ENCODE data around the gene EML6. TPM values are rescaled to one million over a fixed set of nuclear protein-coding genes. Genes with fewer than 3 reads are reported as not detected.
A peak's percentile ranks its signal among the peaks of the same experiment; 100 is the strongest.

EML6 gene
- polyA plus RNA-seq, 4 donors, result 0.54 to 6.3 (median 1.1) TPM

- FAIRE-seq (no peak), DNase-seq (no peak)
- peaks cover 0 to 9% of the 10 kb centered on the region in 2 donors for H3K9me3 ChIP-seq (ENCODE audit: control insufficient read depth in 2 of 2, insufficient read depth in 1 of 2, low read depth in 1 of 2, low read length in 1 of 2)
- H3K27me3 ChIP-seq (ENCODE audit: control insufficient read depth in 3 of 3, insufficient read depth in 3 of 3, low read length in 3 of 3), result no peaks in the 10 kb centered on the region
- H3K27ac ChIP-seq (ENCODE audit: low read depth in 1 of 3, low read length in 2 of 3), result no peak overlapping the region
- no peaks in the 10 kb centered on the region for H3K36me3 ChIP-seq (ENCODE audit: control insufficient read depth in 3 of 3, insufficient read depth in 2 of 3, low read depth in 1 of 3, low read length in 3 of 3)
- H3K4me1 ChIP-seq (ENCODE audit: control insufficient read depth in 3 of 3, insufficient read depth in 2 of 3, low read depth in 1 of 3, low read length in 2 of 3), result no peaks in the 10 kb centered on the region
- no peak overlapping the region for H3K4me3 ChIP-seq (ENCODE audit: low read depth in 1 of 3, low read length in 3 of 3)
Measured at GRCh38 chr2:54775710-54776109, 52.2 kb downstream of the EML6 start.

DNA sequence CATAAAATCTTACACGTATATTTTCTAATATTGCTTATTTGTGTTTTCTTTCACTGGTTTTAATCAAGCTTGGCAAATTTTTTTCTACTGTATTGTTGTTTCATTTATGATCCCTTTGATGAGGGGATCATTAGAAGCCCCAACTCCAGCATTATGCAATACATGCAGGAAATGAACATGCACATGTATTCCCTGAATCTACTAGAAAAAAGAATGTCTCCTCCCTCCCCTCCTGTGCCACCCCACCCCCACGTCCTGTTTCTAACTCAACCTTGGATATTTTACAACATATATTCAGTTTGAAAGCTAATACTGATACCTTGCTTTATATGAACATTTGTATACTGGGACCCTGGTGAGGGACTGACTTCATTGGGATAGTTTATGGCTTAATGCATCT lies 53.0 kb downstream of the EML6 start:
- no peaks in the 10 kb centered on the region for H3K4me1 ChIP-seq (ENCODE audit: control insufficient read depth in 3 of 3, insufficient read depth in 2 of 3, low read depth in 1 of 3, low read length in 2 of 3)
- DNase-seq (no peak), FAIRE-seq (no peak)
- H3K4me3 ChIP-seq (ENCODE audit: low read depth in 1 of 3, low read length in 3 of 3), result no peak overlapping the region
- peaks cover 0 to 9% of the 10 kb centered on the region in 2 donors for H3K9me3 ChIP-seq (ENCODE audit: control insufficient read depth in 2 of 2, insufficient read depth in 1 of 2, low read depth in 1 of 2, low read length in 1 of 2)
- no peaks in the 10 kb centered on the region for H3K36me3 ChIP-seq (ENCODE audit: control insufficient read depth in 3 of 3, insufficient read depth in 2 of 3, low read depth in 1 of 3, low read length in 3 of 3)
- no peaks in the 10 kb centered on the region for H3K27me3 ChIP-seq (ENCODE audit: control insufficient read depth in 3 of 3, insufficient read depth in 3 of 3, low read length in 3 of 3)
- WGBS, 3 donors, result 78 to 82% (median 81%) methylated on average over 2 of the region's 2 CpGs
- H3K27ac ChIP-seq (ENCODE audit: low read depth in 1 of 3, low read length in 2 of 3), result no peak overlapping the region

- no peaks in the 10 kb centered on the region for H3K4me1 ChIP-seq (ENCODE audit: control insufficient read depth in 3 of 3, insufficient read depth in 2 of 3, low read depth in 1 of 3, low read length in 2 of 3)
- FAIRE-seq (no peak), DNase-seq (no peak)
- H3K27me3 ChIP-seq (ENCODE audit: control insufficient read depth in 3 of 3, insufficient read depth in 3 of 3, low read length in 3 of 3), result no peaks in the 10 kb centered on the region
- no peak overlapping the region for H3K27ac ChIP-seq (ENCODE audit: low read depth in 1 of 3, low read length in 2 of 3)
- no peaks in the 10 kb centered on the region for H3K36me3 ChIP-seq (ENCODE audit: control insufficient read depth in 3 of 3, insufficient read depth in 2 of 3, low read depth in 1 of 3, low read length in 3 of 3)
- WGBS, 3 donors, result 87 to 94% (median 93%) methylated on average over 3 of the region's 3 CpGs
- H3K4me3 ChIP-seq (ENCODE audit: low read depth in 1 of 3, low read length in 3 of 3), result no peak overlapping the region
- peaks cover 0 to 3% of the 10 kb centered on the region in 2 donors for H3K9me3 ChIP-seq (ENCODE audit: control insufficient read depth in 2 of 2, insufficient read depth in 1 of 2, low read depth in 1 of 2, low read length in 1 of 2)
Measured at GRCh38 chr2:54783349-54783748, 59.9 kb downstream of the EML6 start.

DNA sequence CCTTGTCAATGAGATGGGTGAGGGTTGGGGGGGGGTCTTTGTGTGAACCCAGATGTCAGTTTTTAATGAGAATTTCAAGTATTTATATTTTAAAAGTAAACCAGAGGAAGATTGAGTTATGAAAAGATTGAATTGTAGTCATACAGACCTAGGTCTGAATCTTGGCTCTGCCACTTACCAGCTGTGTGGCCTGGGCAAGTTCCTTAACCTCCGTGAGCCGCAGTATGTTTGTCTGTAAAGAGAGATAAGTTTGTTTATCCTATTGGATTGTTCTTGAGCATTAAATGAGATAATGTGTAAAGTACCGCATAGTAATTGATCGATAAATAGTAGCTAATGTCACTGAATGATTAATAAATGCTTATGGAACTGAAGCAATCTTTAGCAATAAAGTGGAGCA lies 63.8 kb downstream of the EML6 start:
- no peak for FAIRE-seq
- H3K9me3 ChIP-seq (ENCODE audit: control insufficient read depth in 2 of 2, insufficient read depth in 1 of 2, low read depth in 1 of 2, low read length in 1 of 2), result peaks cover 0 to 3% of the 10 kb centered on the region in 2 donors
- H3K4me3 ChIP-seq (ENCODE audit: low read depth in 1 of 3, low read length in 3 of 3), result no peak overlapping the region
- no peaks in the 10 kb centered on the region for H3K27me3 ChIP-seq (ENCODE audit: control insufficient read depth in 3 of 3, insufficient read depth in 3 of 3, low read length in 3 of 3)
- H3K36me3 ChIP-seq (ENCODE audit: control insufficient read depth in 3 of 3, insufficient read depth in 2 of 3, low read depth in 1 of 3, low read length in 3 of 3), result no peaks in the 10 kb centered on the region
- DNase-seq, result peak in 1 of 2 donors; percentile 10
- WGBS, 3 donors, result 75 to 87% (median 78%) methylated on average over 4 of the region's 4 CpGs
- no peaks in the 10 kb centered on the region for H3K4me1 ChIP-seq (ENCODE audit: control insufficient read depth in 3 of 3, insufficient read depth in 2 of 3, low read depth in 1 of 3, low read length in 2 of 3)
- H3K27ac ChIP-seq (ENCODE audit: low read depth in 1 of 3, low read length in 2 of 3), result no peak overlapping the region

DNA sequence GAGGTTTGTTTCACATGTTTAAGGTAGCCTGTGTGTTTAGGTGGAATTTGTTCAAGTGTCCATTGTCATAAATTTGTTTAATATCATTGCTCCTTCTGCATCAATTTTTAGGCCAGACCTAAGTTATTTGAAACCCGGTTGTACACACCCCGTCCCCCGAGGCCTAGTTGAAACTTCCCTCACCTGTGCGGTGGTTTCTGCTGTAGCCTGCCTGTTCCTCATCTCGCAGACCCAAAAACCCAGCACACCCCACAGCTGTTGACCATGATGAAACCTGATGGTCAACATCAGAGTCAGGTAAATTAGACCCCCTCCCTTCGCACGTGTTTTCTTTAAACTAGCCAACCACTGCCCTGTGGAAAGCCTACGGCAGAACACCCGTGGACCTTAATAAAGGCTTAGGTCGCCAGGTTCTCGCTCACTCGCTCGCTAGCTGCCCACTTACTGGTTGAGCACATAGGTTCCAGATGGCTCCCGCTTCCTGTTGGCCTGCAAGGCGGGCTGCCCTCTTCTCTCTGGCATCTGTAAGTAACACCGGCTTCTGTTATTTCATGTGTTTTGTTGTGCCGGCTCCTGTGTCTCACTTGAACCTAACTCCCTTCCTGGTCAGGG lies 64.4 kb downstream of the EML6 start:
- FAIRE-seq, result no peak
- no peak overlapping the region for H3K4me3 ChIP-seq (ENCODE audit: low read depth in 1 of 3, low read length in 3 of 3)
- no peaks in the 10 kb centered on the region for H3K27me3 ChIP-seq (ENCODE audit: control insufficient read depth in 3 of 3, insufficient read depth in 3 of 3, low read length in 3 of 3)
- WGBS, 3 donors, result 91 to 98% (median 92%) methylated on average over 17 of the region's 17 CpGs
- H3K9me3 ChIP-seq (ENCODE audit: control insufficient read depth in 2 of 2, insufficient read depth in 1 of 2, low read depth in 1 of 2, low read length in 1 of 2), result peaks cover 0 to 3% of the 10 kb centered on the region in 2 donors
- peak overlapping the region in 1 of 3 donors; percentile 47 for H3K27ac ChIP-seq (ENCODE audit: low read depth in 1 of 3, low read length in 2 of 3)
- H3K36me3 ChIP-seq (ENCODE audit: control insufficient read depth in 3 of 3, insufficient read depth in 2 of 3, low read depth in 1 of 3, low read length in 3 of 3), result no peaks in the 10 kb centered on the region
- no peaks in the 10 kb centered on the region for H3K4me1 ChIP-seq (ENCODE audit: control insufficient read depth in 3 of 3, insufficient read depth in 2 of 3, low read depth in 1 of 3, low read length in 2 of 3)
- DNase-seq, result no peak

DNA sequence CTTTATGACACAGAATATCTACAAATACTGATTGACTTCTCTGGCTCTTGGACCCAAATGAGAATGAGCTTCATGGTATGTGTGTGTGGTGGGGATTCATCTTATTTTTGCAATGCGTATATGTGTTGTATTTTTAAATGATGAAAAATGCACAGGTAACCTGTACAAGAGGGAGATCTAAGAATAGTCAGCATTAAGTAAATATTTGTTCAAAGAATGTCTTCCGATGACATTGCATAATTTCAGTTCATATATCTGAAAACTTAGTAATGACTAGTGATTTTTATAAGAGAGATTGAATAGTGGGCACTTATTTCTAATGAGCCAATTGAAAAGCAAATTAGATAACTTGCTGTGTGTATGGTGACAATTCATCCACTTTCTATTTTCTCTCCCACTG lies 66.4 kb downstream of the EML6 start:
- H3K4me3 ChIP-seq (ENCODE audit: low read depth in 1 of 3, low read length in 3 of 3), result no peak overlapping the region
- no peaks in the 10 kb centered on the region for H3K4me1 ChIP-seq (ENCODE audit: control insufficient read depth in 3 of 3, insufficient read depth in 2 of 3, low read depth in 1 of 3, low read length in 2 of 3)
- WGBS, 3 donors, result 85 to 88% (median 87%) methylated on average over 2 of the region's 2 CpGs
- no peak for FAIRE-seq
- H3K9me3 ChIP-seq (ENCODE audit: control insufficient read depth in 2 of 2, insufficient read depth in 1 of 2, low read depth in 1 of 2, low read length in 1 of 2), result peaks cover 0 to 3% of the 10 kb centered on the region in 2 donors
- no peaks in the 10 kb centered on the region for H3K36me3 ChIP-seq (ENCODE audit: control insufficient read depth in 3 of 3, insufficient read depth in 2 of 3, low read depth in 1 of 3, low read length in 3 of 3)
- no peak for DNase-seq
- no peak overlapping the region for H3K27ac ChIP-seq (ENCODE audit: low read depth in 1 of 3, low read length in 2 of 3)
- H3K27me3 ChIP-seq (ENCODE audit: control insufficient read depth in 3 of 3, insufficient read depth in 3 of 3, low read length in 3 of 3), result no peaks in the 10 kb centered on the region

DNA sequence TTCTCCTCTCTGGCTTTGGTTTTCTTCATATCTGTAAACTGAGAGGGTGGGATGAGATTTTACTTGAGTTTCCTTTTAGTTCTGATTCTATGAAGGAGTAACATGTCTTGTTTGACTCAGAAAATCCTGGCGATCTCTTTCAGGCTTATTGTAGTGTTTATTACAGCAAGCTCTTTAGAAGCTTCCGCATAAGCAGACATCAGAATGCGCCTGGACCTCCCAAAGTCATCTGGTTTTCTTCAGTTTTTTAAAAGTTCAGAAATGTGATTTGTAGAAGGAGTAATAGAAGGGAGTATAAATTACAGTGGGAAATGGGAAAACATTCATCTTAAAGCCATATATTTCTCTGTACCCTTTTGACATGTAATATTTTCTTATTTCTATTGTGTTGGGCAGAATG lies 68.4 kb downstream of the EML6 start:
- H3K27me3 ChIP-seq (ENCODE audit: control insufficient read depth in 3 of 3, insufficient read depth in 3 of 3, low read length in 3 of 3), result no peaks in the 10 kb centered on the region
- no peaks in the 10 kb centered on the region for H3K4me1 ChIP-seq (ENCODE audit: control insufficient read depth in 3 of 3, insufficient read depth in 2 of 3, low read depth in 1 of 3, low read length in 2 of 3)
- H3K4me3 ChIP-seq (ENCODE audit: low read depth in 1 of 3, low read length in 3 of 3), result no peak overlapping the region
- H3K27ac ChIP-seq (ENCODE audit: low read depth in 1 of 3, low read length in 2 of 3), result no peak overlapping the region
- FAIRE-seq, result no peak
- peaks cover 0 to 3% of the 10 kb centered on the region in 2 donors for H3K9me3 ChIP-seq (ENCODE audit: control insufficient read depth in 2 of 2, insufficient read depth in 1 of 2, low read depth in 1 of 2, low read length in 1 of 2)
- DNase-seq, result no peak
- WGBS, 3 donors, result 67 to 93% (median 92%) methylated on average over 3 of the region's 3 CpGs
- H3K36me3 ChIP-seq (ENCODE audit: control insufficient read depth in 3 of 3, insufficient read depth in 2 of 3, low read depth in 1 of 3, low read length in 3 of 3), result no peaks in the 10 kb centered on the region

GRCh38 chr2:54797307-54797706 lies 73.8 kb downstream of the EML6 start:
- H3K27ac ChIP-seq (ENCODE audit: low read depth in 1 of 3, low read length in 2 of 3), result no peak overlapping the region
- 89 to 90% (median 89%) methylated on average over 4 of the region's 4 CpGs for WGBS, 3 donors
- no peak for FAIRE-seq
- H3K4me1 ChIP-seq (ENCODE audit: control insufficient read depth in 3 of 3, insufficient read depth in 2 of 3, low read depth in 1 of 3, low read length in 2 of 3), result no peaks in the 10 kb centered on the region
- H3K36me3 ChIP-seq (ENCODE audit: control insufficient read depth in 3 of 3, insufficient read depth in 2 of 3, low read depth in 1 of 3, low read length in 3 of 3), result no peaks in the 10 kb centered on the region
- no peaks in the 10 kb centered on the region for H3K27me3 ChIP-seq (ENCODE audit: control insufficient read depth in 3 of 3, insufficient read depth in 3 of 3, low read length in 3 of 3)
- H3K4me3 ChIP-seq (ENCODE audit: low read depth in 1 of 3, low read length in 3 of 3), result no peak overlapping the region
- no peaks in the 10 kb centered on the region for H3K9me3 ChIP-seq (ENCODE audit: control insufficient read depth in 2 of 2, insufficient read depth in 1 of 2, low read depth in 1 of 2, low read length in 1 of 2)
- no peak for DNase-seq

GRCh38 chr2:54801352-54801751 lies 77.9 kb downstream of the EML6 start:
- WGBS, 3 donors, result 86 to 90% (median 88%) methylated on average over 6 of the region's 6 CpGs
- no peak overlapping the region for H3K4me3 ChIP-seq (ENCODE audit: low read depth in 1 of 3, low read length in 3 of 3)
- FAIRE-seq (no peak), DNase-seq (no peak)
- H3K27ac ChIP-seq (ENCODE audit: low read depth in 1 of 3, low read length in 2 of 3), result no peak overlapping the region
- no peaks in the 10 kb centered on the region for H3K27me3 ChIP-seq (ENCODE audit: control insufficient read depth in 3 of 3, insufficient read depth in 3 of 3, low read length in 3 of 3)
- H3K4me1 ChIP-seq (ENCODE audit: control insufficient read depth in 3 of 3, insufficient read depth in 2 of 3, low read depth in 1 of 3, low read length in 2 of 3), result no peaks in the 10 kb centered on the region
- H3K36me3 ChIP-seq (ENCODE audit: control insufficient read depth in 3 of 3, insufficient read depth in 2 of 3, low read depth in 1 of 3, low read length in 3 of 3), result no peaks in the 10 kb centered on the region
- no peaks in the 10 kb centered on the region for H3K9me3 ChIP-seq (ENCODE audit: control insufficient read depth in 2 of 2, insufficient read depth in 1 of 2, low read depth in 1 of 2, low read length in 1 of 2)

Data from small intestine (tissue), 7 donors.